Forelimb muscle (tissue), 1 donor: ENCODE results near the gene GRAP2. TPM values are rescaled to one million over a fixed set of nuclear protein-coding genes. Genes with fewer than 3 reads are reported as not detected.
"Not testable (repeated sequence)": the region's sequence is repeated elsewhere in the genome, so short reads cannot be mapped to it uniquely, and the experiment has no call there.

Source experiments
- DNase-seq: peaks from one replicate; pipeline ENCODE4 v3.0.0-alpha.2; 2013; ENCODE audit warnings: low read depth
- polyA plus RNA-seq: library from polyadenylated mRNA; unstranded; fragments of 120-200 nt; gene quantifications from one replicate; pipeline ENCODE4 v1.2.1, GENCODE V29; 2013; ENCODE audit not compliant: insufficient read length

GRAP2 gene
- polyA plus RNA-seq, 1 donor: 0.61 TPM

DNA sequence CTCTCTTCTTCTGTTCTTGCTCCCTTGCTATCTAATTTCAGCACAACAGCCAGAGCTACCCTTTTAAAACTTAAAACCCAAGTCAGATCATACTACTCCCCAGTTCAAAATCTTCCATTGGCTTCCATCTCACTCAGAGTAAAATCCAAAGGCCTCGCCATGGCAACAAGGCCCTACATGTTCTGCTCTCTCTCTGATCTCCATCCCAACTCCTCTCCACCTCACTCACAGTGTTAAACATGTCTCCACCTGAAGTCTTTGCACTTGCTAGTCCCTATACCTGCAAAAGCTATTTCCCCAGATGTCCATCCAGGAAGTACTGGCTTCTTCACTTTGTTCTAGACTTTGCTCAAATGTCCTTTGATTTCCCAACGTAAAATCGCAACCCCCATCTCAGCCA lies 3.0 kb upstream of the GRAP2 start:
- DNase-seq: no peak

DNA sequence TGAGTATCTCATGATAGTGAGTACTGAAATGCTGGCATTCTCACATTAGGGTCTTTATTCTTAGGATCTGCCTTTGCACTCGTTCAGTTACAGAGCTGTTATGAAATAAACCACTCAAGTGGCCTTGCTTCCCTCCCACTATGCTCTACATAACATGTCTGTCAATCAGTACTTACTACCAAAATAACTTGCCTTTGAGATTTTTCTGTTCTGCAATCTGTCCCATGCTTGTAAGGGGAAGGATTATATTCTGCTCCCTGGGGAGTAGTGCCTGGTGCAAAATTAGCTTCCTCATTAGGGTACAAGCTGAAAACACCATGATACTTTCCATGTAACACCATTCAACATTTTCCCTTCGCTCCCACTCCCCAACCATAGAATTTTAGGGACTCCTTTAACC lies 1.9 kb upstream of the GRAP2 start:
- DNase-seq: peak; percentile 20

DNA sequence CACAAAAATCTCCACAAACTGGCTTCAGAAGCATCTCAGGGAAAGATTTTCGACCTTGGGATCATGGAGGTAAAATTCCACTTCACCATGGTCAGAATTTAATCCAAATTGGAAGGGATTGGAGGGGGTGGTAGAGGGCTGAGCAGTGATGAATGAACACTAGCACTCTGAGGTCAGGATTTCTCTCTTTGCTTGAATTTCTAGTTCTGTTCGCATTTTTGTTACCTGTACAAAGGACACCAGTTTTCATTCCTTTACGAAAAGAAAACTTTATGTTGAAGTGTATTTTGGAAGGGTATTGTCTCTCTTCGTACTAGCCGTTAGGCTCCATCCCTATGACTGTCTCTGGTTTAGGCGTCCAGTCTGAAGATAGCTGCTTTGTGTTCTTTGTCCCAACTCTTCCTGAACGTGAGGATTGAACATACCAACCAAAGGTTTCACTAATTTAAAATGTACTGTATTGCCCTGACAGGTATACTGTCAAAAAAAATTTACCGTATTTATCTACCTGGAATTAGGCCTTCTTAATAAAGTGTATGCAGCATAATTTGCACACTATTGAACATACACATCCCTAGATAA lies 772 bp downstream of the GRAP2 start:
- DNase-seq: no peak

DNA sequence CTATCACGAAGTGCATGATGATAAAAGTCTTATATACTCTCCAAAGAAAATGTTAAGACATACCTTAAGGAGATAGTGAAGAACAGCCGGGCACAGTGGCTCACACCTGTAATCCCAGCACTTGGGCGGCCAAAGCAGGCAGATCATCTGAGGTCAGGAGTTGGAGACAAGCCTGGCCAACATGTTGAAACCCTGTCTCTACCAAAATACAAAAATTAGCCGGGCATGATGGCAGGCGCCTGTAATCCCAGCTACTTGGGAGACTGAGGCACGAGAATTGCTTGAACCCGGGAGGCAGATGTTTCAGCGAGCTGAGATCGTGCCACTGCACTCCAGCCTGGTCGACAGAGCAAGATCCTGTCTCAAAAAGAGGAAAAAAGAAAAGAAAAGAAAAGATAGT lies 3.1 kb downstream of the GRAP2 start:
- not testable (repeated sequence) for DNase-seq

DNA sequence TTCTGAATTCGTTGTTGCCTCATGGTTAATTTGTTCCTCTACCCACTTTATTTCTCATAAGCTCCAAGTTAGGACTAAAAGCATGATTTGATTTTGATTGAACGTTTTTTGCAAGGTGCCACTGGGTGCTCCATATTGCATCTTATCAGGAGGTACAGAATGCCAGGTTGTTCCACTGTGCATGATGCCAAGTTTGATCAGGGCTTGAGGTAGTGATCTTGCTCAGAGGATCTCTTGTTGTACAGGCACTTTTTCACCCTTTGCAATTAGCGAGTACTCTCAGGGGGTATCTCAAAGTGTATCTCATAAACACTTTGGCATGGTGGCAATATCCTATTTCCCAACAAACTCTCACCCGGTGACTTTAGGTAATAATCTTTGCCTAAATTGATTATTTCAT lies 4.0 kb downstream of the GRAP2 start:
- no peak for DNase-seq

DNA sequence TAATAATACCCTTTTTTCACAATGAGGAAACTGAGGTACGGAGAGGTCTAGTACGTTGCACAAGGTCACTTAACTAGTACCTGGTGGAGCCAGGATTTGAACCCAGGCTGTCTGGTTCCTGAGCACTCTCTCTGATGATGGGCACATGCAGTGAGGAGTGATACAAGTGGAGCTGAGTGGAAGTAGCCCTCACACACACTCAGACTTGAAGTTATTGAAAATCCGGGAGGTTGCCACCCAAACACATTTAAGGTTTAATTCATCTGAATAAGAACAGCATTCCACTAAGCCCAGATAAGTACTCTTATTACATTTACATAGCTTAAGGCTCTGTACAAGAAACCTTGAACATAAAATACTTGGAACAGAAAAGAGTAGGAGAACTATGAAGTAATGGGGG lies 4.8 kb downstream of the GRAP2 start:
- DNase-seq: no peak

DNA sequence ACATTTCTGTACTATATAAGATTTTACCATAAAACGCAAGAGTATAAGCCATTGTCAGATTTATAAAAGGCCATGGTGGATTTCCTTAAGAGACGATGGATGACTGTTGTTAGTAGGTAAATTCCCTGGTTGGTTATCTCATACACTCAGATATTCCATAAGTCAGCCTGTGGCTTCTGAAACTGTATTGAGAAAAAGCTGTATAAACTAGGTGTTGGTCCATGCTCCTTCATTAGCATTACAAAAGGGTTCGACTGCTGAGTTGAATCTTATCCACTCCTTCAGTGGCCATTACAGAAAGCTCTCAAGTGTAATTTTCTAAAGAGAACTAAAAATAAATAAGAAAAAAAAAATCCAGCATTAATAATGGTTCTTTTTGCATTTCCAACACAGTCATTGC lies 5.3 kb downstream of the GRAP2 start:
- no peak for DNase-seq

DNA sequence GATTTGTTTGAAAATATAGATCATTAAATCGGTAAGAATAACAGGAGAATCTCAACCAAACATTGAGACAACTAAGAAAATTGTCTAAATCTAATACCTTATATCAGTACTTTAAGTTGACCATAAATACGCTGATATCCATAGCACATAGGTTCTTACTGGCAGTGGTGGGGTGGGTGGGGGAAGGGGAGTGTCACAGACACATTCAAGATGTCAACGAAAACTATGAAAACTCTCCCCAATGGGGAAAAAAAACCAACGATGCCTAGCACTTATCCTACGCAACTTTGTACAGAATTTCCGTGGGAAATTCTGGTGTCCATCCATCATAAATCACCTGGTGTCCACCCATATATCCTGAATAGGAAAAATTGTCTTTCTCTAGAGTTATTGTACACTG lies 6.2 kb downstream of the GRAP2 start:
- no peak for DNase-seq

DNA sequence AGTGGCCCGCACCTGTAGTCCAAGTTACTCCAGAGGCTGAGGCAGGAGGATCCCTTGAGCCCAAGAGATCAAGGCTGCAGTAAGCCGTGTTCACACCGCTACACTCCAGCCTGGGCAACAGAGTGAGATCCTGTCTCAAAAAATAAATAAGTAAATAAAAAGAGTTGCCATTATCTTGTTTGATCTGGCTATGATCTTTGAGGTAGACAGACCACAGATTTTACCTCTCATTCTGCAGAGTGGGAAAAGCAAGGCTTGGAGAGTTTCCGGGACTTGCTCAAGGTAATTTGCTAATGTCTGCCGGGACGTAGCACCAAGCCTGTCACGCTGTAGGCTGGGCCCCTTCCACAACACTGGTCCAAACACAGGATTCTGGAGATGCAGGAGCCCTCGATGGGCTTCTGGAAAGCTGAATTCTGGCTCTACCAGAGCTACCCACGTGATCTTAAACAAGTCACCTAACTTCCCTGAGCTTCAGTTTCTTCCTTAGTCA lies 6.8 kb downstream of the GRAP2 start:
- no peak for DNase-seq

DNA sequence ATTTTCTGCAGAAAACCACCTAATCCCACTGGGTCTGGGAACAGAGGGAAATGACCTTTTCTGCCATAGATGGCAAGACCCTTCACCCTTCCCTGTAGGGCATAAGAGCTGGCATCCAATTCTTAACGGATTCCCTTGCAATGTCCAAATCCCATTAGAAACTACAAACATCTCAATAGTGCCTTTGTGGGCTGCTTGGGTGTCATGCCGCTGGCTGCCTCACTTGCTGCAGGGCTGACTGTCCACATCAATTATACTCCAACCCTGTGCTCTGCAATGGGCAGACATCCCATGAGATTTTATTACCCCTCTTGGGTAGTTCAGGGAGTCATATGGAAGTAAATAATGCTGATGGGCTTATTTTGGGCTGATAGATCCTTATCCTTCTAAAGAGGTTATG lies 7.3 kb downstream of the GRAP2 start:
- no peak for DNase-seq

DNA sequence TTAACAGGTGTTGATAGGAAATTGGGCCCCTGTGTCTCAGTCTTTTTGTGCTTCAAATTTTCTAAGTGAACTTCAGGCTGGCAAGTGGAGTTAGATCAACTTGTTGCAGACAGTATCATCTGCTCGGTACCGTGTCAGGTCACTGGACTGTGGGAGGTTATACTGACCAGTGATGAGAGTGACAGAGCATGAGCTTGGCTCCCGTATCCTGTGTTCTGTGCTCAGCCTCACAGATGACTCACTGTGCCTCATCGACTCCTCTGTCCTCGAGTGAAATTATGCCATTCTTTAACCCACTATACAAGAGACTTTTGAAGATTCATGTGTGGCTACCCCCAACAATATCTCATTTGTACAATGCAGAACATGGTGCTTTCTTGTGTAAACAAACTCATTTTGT lies 7.9 kb downstream of the GRAP2 start:
- no peak for DNase-seq

DNA sequence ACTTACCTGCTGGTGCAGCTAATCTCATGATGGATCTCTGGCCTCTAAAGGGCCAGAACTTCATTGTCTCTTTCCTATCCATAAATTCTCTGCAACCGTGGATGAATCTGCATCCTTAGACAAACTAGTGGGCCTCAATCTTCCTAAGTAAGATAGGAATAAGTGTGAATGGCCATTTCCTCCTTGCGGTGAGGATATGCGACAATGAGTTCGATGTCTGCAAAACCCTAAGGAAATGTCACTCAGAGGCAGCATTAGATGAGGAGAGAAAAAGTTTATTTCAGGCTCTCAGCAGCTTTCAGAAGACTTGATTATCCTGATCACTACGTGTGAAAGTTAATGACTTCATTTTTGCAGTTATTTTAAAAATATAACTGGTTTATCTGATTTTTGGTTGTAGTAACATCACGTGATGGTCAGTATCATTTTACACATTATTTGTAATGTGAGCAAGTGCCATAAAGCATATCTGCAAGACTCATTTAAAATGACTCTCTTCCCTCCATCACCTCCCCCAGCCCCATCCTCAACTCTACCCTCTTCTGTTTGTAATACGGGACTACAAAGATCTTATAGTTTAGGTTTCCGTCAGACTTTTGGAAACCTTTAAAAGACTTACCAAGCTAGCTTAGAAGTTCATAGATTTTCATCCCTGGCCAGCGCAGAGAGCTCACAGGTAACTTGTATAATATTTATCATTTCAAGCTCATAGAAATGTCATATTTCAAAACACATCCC lies 10.2 kb downstream of the GRAP2 start:
- no peak for DNase-seq

DNA sequence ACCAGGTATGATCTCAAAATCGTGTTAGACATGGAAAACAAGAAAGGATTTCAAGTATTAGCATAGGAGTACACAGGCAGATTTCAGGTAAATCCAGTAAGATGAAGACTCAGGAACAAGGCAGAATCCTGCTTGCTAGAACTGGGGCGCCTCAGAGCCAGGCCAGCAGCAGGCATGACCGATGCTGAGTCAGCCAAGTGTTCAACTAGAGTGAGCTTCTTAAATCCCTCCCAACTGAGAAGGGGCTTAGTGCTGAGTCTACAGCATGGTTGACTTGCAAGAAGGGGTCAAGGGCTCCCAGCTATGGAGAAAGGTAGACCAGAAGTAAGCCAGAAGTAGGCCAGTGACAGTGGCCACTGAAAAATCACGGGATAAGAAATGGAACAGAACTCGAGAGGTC lies 12.4 kb downstream of the GRAP2 start:
- no peak for DNase-seq

DNA sequence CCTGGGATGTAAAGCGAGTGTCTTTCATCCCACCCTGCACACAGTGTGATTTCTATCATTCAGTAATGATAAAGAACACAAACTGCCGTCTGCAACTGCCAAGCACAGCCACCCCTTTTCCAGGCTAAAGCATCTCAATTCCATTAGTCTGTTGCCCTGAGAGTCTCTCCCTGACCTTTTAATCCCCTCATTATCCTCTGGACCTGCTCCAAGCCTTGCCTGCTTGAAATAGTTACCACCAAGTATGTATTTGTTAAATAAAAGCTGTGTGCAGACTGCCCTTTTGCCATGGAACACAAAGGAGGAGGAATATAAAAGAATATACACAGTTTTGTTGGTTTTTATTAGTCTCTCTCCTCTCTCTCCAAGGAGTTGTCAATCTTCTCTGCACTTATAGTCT lies 13.0 kb downstream of the GRAP2 start:
- no peak for DNase-seq

DNA sequence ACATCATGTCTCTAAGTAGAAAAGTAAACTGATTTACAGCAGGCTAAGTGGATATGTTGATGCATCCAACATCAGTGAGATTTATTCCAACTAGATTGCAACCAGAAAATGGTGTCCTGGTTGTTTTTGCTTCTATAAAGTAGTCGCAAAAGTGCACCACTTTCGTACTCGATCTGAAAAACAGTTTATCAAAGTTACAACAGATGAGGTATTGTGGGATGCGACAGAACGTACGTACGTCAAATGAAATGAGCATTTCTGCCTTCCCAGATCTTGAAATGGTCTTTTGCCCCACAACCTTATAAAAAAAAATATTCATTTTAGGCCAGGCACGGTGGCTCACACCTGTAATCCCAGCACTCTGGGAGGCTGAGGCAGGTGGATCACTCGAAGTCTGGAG lies 13.7 kb downstream of the GRAP2 start:
- DNase-seq: no peak

DNA sequence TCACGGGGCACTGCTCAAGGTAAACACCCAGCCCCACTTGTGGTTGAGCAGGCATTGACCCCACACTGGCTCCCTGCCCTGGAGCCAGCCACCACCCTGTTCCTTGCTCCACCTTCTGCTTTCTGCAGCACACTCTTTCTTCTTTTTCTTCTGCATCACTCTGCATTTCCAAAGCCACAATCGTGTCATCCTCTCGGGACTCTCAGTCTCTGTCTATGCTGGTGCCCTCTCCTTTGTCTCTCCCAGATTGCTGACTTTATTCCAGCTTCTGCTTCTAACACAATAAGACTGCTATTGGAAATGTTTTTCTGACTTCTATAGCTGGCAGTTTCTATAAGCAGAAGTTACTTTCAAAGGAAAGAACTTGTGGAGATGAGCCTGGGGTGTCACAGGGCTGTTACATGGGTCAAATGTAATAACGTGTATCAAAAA lies 14.4 kb downstream of the GRAP2 start:
- no peak for DNase-seq

DNA sequence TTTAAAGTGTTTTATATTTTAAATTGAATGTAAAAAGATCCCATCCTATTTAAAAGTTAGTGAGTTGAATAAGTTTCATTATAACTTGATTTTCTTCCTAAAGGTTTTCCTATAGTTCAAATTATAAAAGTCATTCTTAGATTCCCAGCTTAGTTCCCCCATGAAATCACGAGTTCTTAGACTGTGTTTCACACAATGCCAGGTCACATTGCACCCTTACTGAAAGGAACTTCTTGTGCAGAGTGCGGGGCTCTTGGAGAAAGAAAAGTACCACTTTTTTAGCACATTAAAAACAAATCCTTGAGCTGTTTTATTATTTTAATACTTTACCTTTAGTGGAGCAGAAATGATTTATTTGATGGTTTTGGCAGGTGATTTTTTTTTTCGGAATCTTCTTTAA lies 15.6 kb downstream of the GRAP2 start:
- DNase-seq: no peak

DNA sequence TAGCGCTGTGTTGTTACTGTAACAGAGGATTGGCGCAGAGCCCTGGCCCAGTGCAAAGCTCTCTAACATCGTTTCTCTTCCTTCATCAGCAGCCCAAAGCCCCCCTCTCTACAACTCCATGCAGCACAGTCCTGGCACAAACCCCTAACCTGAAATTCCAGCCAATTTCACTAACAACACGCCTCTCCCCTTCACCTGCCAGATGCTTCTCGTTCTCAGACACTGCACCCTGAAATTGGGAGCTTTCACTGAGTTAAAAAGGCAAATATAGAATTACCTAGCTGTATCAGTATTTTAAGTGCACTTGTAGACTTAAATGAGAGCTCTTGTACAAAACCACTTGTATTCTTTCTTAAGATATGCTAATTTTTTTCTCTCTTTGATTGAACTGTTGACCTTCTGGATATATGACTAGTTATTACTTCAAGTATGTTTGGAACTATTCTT lies 16.3 kb downstream of the GRAP2 start:
- DNase-seq: no peak

DNA sequence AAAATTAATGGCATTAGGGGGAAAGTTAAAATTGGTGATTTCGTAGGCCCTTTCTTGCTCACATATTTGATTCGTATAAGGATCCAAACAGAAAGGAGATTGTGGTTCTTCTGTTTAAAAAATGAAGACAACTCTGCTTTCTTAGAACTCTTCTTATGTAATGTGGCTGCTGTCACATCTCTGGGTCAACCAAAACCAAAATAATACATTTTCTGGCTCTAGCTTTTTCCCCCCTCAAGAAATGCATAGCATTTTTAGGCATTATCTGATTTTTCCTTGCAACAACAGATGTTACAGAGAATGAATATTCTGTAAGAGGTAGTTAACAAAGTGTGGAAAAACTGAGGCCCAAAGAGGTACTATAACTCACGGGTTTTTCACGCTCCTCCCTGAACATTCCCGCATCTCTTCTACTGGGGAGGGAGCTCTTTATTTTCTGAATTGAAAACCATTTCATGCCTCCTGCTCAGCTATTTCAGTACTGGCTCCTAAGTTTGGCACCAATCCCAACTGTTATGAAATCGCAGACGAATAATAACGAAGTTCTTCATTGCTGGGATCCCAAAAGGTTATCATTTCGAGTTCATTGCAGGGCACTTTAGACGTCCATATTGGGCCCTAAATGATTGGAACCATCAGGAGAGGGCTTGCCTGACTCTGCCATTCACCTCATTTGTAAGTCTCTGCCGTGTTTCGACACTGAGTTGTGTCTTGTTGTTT lies 17.1 kb downstream of the GRAP2 start:
- peak; percentile 22 for DNase-seq

DNA sequence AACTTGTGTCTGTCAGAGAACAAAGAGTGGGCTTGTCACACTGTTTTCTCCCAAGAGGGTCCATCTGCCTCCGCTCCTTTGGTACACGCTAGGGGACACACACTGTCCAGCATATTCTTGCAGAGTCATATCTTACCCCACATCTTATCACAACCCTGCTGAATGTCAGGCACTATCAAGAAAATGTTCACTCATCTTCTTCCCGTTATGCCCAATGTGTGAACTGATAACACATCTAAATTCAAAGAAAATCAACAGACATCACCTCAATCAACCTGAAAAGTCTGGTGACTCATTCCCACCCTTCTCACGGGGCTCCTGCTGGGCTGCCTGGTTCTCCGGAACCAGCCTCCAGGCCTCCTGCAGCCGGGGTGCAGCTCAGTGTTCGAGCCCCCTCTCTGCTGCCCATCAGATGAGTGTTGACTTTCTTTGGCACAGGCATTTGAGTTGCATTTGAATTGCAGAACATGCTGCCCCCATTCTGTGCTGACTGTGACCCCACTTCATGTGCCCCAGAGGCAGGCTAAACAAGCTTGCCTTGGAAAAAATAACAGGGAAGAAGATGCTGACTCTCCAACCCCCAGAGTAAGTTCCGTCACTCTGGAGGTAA lies 19.4 kb downstream of the GRAP2 start:
- DNase-seq: no peak

DNA sequence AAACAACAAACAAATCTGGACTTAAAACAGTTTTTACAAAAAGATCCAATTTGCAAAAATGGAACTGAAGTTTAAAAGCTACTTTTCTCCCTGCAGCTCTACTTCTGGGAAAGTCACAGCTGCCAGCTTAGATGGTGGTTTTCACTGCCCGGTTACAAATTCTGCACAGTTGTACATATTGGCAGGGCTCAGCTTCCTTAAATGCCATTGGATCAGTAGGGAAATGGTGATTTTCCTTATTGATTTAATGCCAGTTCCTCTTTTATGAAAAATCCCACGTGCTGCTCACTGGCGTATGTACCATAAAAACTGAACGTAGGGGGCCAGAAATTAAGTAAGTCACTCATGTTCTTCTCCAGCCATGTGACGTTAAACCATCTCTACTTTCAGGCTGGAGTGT lies 22.8 kb downstream of the GRAP2 start:
- DNase-seq: no peak

DNA sequence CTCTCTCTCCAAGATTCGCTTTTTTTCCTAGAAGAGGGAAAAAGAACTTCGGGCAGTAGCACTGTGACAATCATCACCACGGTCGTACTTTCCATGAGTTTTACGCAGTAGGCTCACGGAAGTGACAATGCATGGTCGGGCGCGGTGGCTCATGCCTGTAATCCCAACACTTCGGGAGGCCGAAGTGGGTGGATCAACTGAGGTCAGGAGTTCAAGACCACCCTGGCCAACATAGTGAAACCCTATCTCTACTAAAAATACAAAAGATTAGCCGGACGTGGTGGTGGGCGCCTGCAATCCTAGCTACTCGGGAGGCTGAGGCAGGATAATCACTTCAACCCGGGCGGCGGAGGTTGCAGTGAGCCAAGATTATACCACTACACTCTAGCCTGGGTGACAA lies 23.4 kb downstream of the GRAP2 start:
- no peak for DNase-seq

DNA sequence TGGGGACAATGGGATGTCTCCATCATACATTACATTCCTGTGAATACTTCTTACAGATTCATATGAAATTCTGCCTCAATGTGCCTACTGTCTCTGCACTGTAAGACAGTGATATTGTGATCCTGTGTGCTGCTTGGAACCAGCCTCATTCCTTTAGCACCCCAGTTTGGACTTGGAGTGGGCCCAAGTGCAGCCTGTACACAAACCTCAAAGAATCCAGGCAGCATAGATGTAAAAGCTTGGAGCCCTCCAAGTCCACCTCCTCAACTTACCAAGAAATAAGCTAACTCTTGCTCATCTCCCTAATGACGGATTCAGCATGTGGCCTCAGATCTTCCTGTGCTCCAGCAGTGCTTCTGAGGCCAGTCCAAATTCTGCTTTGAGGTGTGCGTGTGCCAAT lies 24.4 kb downstream of the GRAP2 start:
- DNase-seq: no peak
